Endothelial cell (in vitro differentiated cells): ENCODE data around the gene EIF2A. TPM values are rescaled to one million over a fixed set of nuclear protein-coding genes. Genes with fewer than 3 reads are reported as not detected.

Experiments used
- DNase-seq: peaks from one replicate; pipeline ENCODE4 v3.0.0; 2021; ENCODE audit warnings: low spot score
- H3K27ac Mint-ChIP-seq: one replicate; pipeline ENCODE4 v1.8.0; 2021; ENCODE audit warnings: mixed read lengths, inconsistent platforms; ENCODE audit not compliant: unreplicated experiment
- H3K27me3 Mint-ChIP-seq: one replicate; pipeline ENCODE4 v1.8.0; 2021; ENCODE audit warnings: mild to moderate bottlenecking, moderate library complexity, mixed read lengths, inconsistent platforms; ENCODE audit not compliant: unreplicated experiment
- H3K36me3 Mint-ChIP-seq: one replicate; pipeline ENCODE4 v1.8.0; 2021; ENCODE audit warnings: mild to moderate bottlenecking, low read depth, mixed read lengths, inconsistent platforms; ENCODE audit not compliant: unreplicated experiment
- H3K4me1 Mint-ChIP-seq: one replicate; pipeline ENCODE4 v1.8.0; 2021; ENCODE audit warnings: mild to moderate bottlenecking, mixed read lengths, inconsistent platforms; ENCODE audit not compliant: unreplicated experiment
- H3K4me3 Mint-ChIP-seq: one replicate; pipeline ENCODE4 v1.8.0; 2021; ENCODE audit warnings: mild to moderate bottlenecking, mixed read lengths, inconsistent platforms; ENCODE audit not compliant: unreplicated experiment
- H3K9me3 Mint-ChIP-seq: one replicate; pipeline ENCODE4 v1.8.0; 2021; ENCODE audit warnings: mixed read lengths, inconsistent platforms; ENCODE audit not compliant: unreplicated experiment
- CTCF ChIP-seq: fragments of 200-600 bp; sonication (generic); IDR thresholded peaks from one replicate; pipeline ENCODE4 v1.5.0; 2021; ENCODE audit warnings: antibody characterized with exemption; ENCODE audit not compliant: unreplicated experiment
- total RNA-seq: library from RNA; stranded (reverse); fragmentation: NEBNext Ultra II Directional; extraction: Animal tissue kit (Norgen Biotek cat#: 25700); gene quantifications from one replicate; pipeline ENCODE4 v1.2.1, GENCODE V29; 2021; ENCODE audit not compliant: unreplicated experiment

EIF2A gene
- total RNA-seq, 1 donor from 2014 or later: 68.8 TPM

DNA sequence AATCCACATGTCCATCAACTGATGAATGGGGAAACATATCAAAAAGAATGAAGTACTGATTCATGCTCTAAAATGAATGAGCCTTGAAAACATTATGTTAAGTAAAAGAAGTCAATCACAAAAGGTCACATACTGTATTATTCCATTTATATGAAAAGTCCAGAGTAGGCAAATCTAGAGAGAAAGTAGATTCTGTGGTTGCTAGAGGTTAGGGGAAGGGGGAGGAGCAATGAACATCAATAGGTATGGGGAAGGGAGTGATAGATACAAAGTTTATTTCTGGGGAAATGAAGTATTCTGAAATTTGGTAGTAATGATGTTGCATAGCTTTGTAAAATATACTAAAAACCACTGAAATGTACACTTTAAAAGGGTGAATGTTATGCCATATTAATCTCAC, 14.8 kb upstream of the EIF2A start:
- H3K4me1 Mint-ChIP-seq: no peaks in the 10 kb centered on the region
- no peak overlapping the region for H3K4me3 Mint-ChIP-seq
- TF ChIP-seq CTCF: no peak
- no peak for DNase-seq
- no peaks in the 10 kb centered on the region for H3K27me3 Mint-ChIP-seq
- no peaks in the 10 kb centered on the region for H3K36me3 Mint-ChIP-seq
- no peaks in the 10 kb centered on the region for H3K9me3 Mint-ChIP-seq
- H3K27ac Mint-ChIP-seq: no peak overlapping the region

DNA sequence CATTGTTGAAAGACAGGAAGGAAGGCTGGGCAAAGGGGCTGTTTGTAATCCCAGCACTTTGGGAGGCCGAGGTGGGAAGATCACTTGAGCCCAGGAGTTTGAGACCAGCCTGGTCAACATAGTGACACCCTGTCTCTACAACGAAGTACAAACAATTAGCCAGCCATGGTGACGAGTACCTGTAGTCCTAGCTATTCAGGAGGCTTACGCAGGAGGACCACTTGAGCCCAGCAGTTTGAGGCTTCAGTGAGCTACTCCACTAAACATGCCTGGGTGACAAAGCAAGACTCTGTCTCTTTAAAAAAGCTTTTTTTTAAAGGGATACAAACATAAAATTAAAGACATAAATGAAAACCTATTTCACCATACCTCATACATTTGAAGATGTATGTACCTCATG, 11.4 kb upstream of the EIF2A start:
- Mint-ChIP-seq H3K4me1 (no peaks in the 10 kb centered on the region), H3K27me3 (no peaks in the 10 kb centered on the region)

GRCh38 chr3:150538324-150539208, 8.0 kb upstream of the EIF2A start:
- Mint-ChIP-seq H3K9me3 (no peaks in the 10 kb centered on the region), H3K27ac (no peak overlapping the region), H3K4me1 (no peaks in the 10 kb centered on the region), H3K27me3 (no peaks in the 10 kb centered on the region), H3K36me3 (no peaks in the 10 kb centered on the region), H3K4me3 (no peak overlapping the region)
- no peak for DNase-seq
- TF ChIP-seq CTCF: no peak

More for the DNA sequence above, 11.4 kb upstream of the EIF2A start:
- no peak overlapping the region for H3K27ac Mint-ChIP-seq
- DNase-seq: no peak
- H3K9me3 Mint-ChIP-seq: no peaks in the 10 kb centered on the region
- no peaks in the 10 kb centered on the region for H3K36me3 Mint-ChIP-seq
- no peak for TF ChIP-seq CTCF
- H3K4me3 Mint-ChIP-seq: no peak overlapping the region

DNA sequence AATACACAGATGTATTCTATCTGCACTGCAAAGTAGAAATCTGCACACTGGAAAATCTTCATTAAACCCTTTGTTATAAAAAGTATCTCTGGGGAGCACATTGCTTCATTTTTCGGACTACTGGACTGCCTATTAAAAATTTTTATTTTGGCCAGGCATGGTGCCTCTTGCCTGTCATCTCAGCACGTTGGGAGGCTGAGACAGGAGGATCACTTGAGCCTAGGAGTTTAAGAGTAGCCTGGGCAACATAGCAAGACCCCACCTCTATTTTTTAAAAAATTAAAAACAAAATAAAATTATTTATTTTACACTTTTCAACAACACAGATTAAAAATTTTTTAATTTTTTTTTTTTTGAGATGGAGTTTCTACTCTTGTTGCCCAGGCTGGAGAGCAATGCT, 6.3 kb upstream of the EIF2A start:
- TF ChIP-seq CTCF: no peak

GRCh38 chr3:150540991-150541390, 5.6 kb upstream of the EIF2A start:
- Mint-ChIP-seq H3K4me3 (no peak overlapping the region), H3K9me3 (no peaks in the 10 kb centered on the region), H3K4me1 (peaks cover 10% of the 10 kb centered on the region), H3K27me3 (peaks cover 2% of the 10 kb centered on the region), H3K27ac (no peak overlapping the region), H3K36me3 (no peaks in the 10 kb centered on the region)
- TF ChIP-seq CTCF: no peak
- DNase-seq: no peak

More for the DNA sequence above, 6.3 kb upstream of the EIF2A start:
- DNase-seq: no peak
- Mint-ChIP-seq H3K9me3 (no peaks in the 10 kb centered on the region), H3K27me3 (no peaks in the 10 kb centered on the region), H3K4me1 (peaks cover 7% of the 10 kb centered on the region), H3K27ac (no peak overlapping the region), H3K4me3 (no peak overlapping the region), H3K36me3 (no peaks in the 10 kb centered on the region)
